ENCODE measurements around the gene BSND. TPM values are rescaled to one million over a fixed set of nuclear protein-coding genes. Genes with fewer than 3 reads are reported as not detected.

Gene BSND
- total RNA-seq, 1 experiment from 2014 or later = not detected

DNA sequence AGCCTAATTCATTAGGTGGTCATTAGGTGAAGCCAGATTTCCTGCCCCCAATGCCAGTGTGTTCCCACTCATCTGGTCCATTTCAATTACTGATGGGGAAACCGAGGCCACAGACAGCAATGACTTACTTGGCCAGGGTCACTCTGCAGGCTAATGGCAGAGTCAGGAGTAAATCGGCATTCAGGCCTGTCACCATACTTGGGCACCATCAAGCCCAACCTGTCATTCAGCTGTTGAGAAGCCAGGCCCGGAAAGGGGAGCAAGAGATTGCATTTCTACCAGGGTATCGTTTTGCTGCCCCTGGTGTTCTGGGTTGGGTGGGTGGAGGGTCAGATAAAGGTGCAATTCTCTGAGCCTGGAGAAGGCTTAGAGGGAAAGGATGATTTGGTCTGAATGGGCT, 26.3 kb upstream of the BSND start:
- H3K27ac Mint-ChIP-seq (ENCODE audit: unreplicated experiment) = no peak overlapping the region
- no peaks in the 10 kb centered on the region for H3K27me3 ChIP-seq (replicated peaks; ENCODE audit: control insufficient read depth, insufficient read depth, low read length)
- ChIA-PET CTCF (interaction anchor here (0.6 to 1.1 kb wide), 4 partner anchors 24 to 50 kb away, joined by 3 to 7 read pairs (median 3); no protein-coding TSS in a partner anchor), POLR2A (no interaction called here)
- H3K4me1 Mint-ChIP-seq (ENCODE audit: low read depth, unreplicated experiment) = no peaks in the 10 kb centered on the region
- no peaks in the 10 kb centered on the region for H3K9me3 ChIP-seq
- no peaks in the 10 kb centered on the region for H3K36me3 ChIP-seq (ENCODE audit: control insufficient read depth, insufficient read depth, low read length)
- no peaks in the 10 kb centered on the region for H3K36me3 Mint-ChIP-seq (ENCODE audit: insufficient read depth, unreplicated experiment)
- TF ChIP-seq CTCF (IDR thresholded peaks at IDR 0.05; ENCODE audit: insufficient read depth in 1 of 2, low read depth in 1 of 2, low read length in 1 of 2, severe bottlenecking in 1 of 2, unreplicated experiment in 1 of 2) = no peak
- no peak for DNase-seq
- no peaks in the 10 kb centered on the region for H3K27me3 Mint-ChIP-seq (ENCODE audit: insufficient read depth, unreplicated experiment)
- no peaks in the 10 kb centered on the region for H3K9me3 Mint-ChIP-seq (ENCODE audit: unreplicated experiment)
- H3K4me1 ChIP-seq = no peaks in the 10 kb centered on the region
- intact Hi-C loops (cut with micrococcal nuclease; ENCODE audit: unreplicated experiment) = no loop called here
- no peak overlapping the region for H3K4me3 ChIP-seq (ENCODE audit: low read depth, low read length)
- no TSS peak for BruUV-seq (replicated peaks)
- H3K4me3 Mint-ChIP-seq (ENCODE audit: unreplicated experiment) = no peak overlapping the region

GRCh38 chr1:54973205-54973921, 25.4 kb upstream of the BSND start:
- H3K27me3 Mint-ChIP-seq (ENCODE audit: insufficient read depth, unreplicated experiment) = no peaks in the 10 kb centered on the region
- H3K4me1 ChIP-seq = no peaks in the 10 kb centered on the region
- TF ChIP-seq CTCF (IDR thresholded peaks at IDR 0.05; ENCODE audit: insufficient read depth in 1 of 2, low read depth in 1 of 2, low read length in 1 of 2, severe bottlenecking in 1 of 2, unreplicated experiment in 1 of 2) = peak; percentile 6 to 53
- H3K4me3 ChIP-seq (ENCODE audit: low read depth, low read length) = no peak overlapping the region
- peak in 1 of 2 experiments; percentile 39 for DNase-seq
- no peaks in the 10 kb centered on the region for H3K27me3 ChIP-seq (replicated peaks; ENCODE audit: control insufficient read depth, insufficient read depth, low read length)
- no TSS peak for BruUV-seq (replicated peaks)
- no peak overlapping the region for H3K4me3 Mint-ChIP-seq (ENCODE audit: unreplicated experiment)
- H3K36me3 ChIP-seq (ENCODE audit: control insufficient read depth, insufficient read depth, low read length) = no peaks in the 10 kb centered on the region
- H3K36me3 Mint-ChIP-seq (ENCODE audit: insufficient read depth, unreplicated experiment) = no peaks in the 10 kb centered on the region
- ChIA-PET CTCF (interaction anchor here (0.6 to 1.1 kb wide), 5 partner anchors 23 to 49 kb away, joined by 3 to 7 read pairs (median 3); no protein-coding TSS in a partner anchor), POLR2A (no interaction called here)
- no peaks in the 10 kb centered on the region for H3K9me3 Mint-ChIP-seq (ENCODE audit: unreplicated experiment)
- H3K9me3 ChIP-seq = no peaks in the 10 kb centered on the region
- peaks cover 5% of the 10 kb centered on the region for H3K4me1 Mint-ChIP-seq (ENCODE audit: low read depth, unreplicated experiment)
- intact Hi-C loops (cut with micrococcal nuclease; ENCODE audit: unreplicated experiment) = loop anchor here (1.0 kb wide), 1 partner anchor 23 kb away; no protein-coding TSS in a partner anchor
- no peak overlapping the region for H3K27ac Mint-ChIP-seq (ENCODE audit: unreplicated experiment)

DNA sequence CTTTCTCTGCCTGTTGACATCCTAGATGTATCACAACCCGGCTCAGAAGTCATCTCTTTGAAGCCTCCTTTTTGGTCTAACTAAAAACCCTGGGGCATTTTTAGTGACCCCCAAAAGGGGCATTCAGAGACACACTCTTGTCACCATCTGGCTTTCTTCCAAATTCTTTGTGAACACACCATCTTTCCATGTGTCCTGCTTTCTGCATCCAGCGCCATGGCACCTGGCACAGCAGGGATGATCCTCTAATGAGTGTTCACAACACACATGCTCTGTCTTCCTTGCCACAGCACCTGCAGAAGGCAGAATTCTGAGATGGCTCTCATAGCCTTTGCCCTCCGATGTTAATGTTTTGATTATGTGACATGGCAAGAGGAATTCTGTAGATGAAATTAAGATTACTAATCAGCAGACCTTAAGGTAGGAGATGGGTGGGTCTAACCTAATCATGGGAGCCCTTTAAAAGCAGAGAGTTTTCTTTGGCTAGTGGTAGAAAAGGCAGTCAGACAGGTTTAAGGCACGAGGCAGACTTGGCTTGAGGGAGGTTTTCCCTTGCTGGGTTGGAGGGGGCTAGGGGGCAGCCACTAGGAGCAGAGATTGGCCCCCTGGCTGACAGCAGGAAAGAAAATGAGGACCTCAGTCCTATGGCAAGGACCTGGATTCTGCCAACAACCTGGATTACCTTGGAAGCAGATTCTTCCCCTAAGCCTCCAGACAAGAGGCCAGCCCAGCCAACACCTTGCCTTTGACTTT, 23.2 kb upstream of the BSND start:
- no peak for TF ChIP-seq CTCF (IDR thresholded peaks at IDR 0.05; ENCODE audit: insufficient read depth in 1 of 2, low read depth in 1 of 2, low read length in 1 of 2, severe bottlenecking in 1 of 2, unreplicated experiment in 1 of 2)
- Mint-ChIP-seq H3K27ac (ENCODE audit: unreplicated experiment) (peak overlapping the region; percentile 48), H3K4me3 (ENCODE audit: unreplicated experiment) (no peak overlapping the region), H3K9me3 (ENCODE audit: unreplicated experiment) (no peaks in the 10 kb centered on the region), H3K36me3 (ENCODE audit: insufficient read depth, unreplicated experiment) (no peaks in the 10 kb centered on the region), H3K27me3 (ENCODE audit: insufficient read depth, unreplicated experiment) (no peaks in the 10 kb centered on the region), H3K4me1 (ENCODE audit: low read depth, unreplicated experiment) (peaks cover 5% of the 10 kb centered on the region)
- Histone ChIP-seq H3K27me3 (replicated peaks; ENCODE audit: control insufficient read depth, insufficient read depth, low read length) (no peaks in the 10 kb centered on the region), H3K4me3 (ENCODE audit: low read depth, low read length) (no peak overlapping the region), H3K4me1 (no peaks in the 10 kb centered on the region), H3K36me3 (ENCODE audit: control insufficient read depth, insufficient read depth, low read length) (no peaks in the 10 kb centered on the region), H3K9me3 (no peaks in the 10 kb centered on the region)
- intact Hi-C loops (cut with micrococcal nuclease; ENCODE audit: unreplicated experiment) = no loop called here
- POLR2A ChIA-PET = no interaction called here
- no TSS peak for BruUV-seq (replicated peaks)
- DNase-seq = no peak
- CTCF ChIA-PET = no interaction called here

All from Caco-2 (cell line).